ENCODE measurements around the gene IPO4. TPM values are rescaled to one million over a fixed set of nuclear protein-coding genes. Genes with fewer than 3 reads are reported as not detected.

Gene IPO4
- total and polyA plus RNA-seq, 9 of the 15 experiments (the other 6 are each of a cell fraction or from before 2014, with no cell fraction given) = 7.3 to 122 (median 31.8) TPM

- TF ChIP-seq ZBTB40 (IDR thresholded peaks at IDR 0.05) = peak; percentile 69; the same call in 1 of the 2 replicates
- no peak for TF ChIP-seq ZBTB40 (CRISPR knock-in tag; IDR thresholded peaks at IDR 0.05)
- no peak for TF ChIP-seq ZBTB2 (IDR thresholded peaks at IDR 0.05)
- TF ChIP-seq RB1 (IDR thresholded peaks at IDR 0.05; ENCODE audit: low read depth) = peak; percentile 20; the same call in 1 of the 2 replicates
- no peak for TF ChIP-seq CREB3L1 (IDR thresholded peaks at IDR 0.05; ENCODE audit: borderline replicate concordance, low read depth)
- no peak for TF ChIP-seq DPF2 (IDR thresholded peaks at IDR 0.05)
These were observed 41.4 kb downstream of the IPO4 start, which contains the start of gene RNF31 (continued) for GRCh38 chr14:24146978-24147760.
